Esophagus squamous epithelium (tissue), 5 donors: ENCODE results near the gene ZFP36L2. TPM values are rescaled to one million over a fixed set of nuclear protein-coding genes. Genes with fewer than 3 reads are reported as not detected.

ENCODE experiments used
- DNase-seq: peaks from one replicate; lab custom pipeline; 2025; lab: John Stamatoyannopoulos, UW
- H3K27ac ChIP-seq, 4 donors: fragments of 200-600 bp; sonication (generic); one replicate each; pipeline ENCODE4 v1.5.1; 2016 to 2019; ENCODE audit warnings: mild to moderate bottlenecking in 1 of 4
- H3K27me3 ChIP-seq, 4 donors: fragments of 200-600 bp; sonication (generic); 1 replicate in 3 of 4; 2 replicates in 1 of 4; pipeline versions ENCODE4 v1.5.1 to v1.6.0; 2017 to 2021; ENCODE audit warnings: antibody characterized with exemption in 1 of 4
- H3K36me3 ChIP-seq, 3 donors: fragments of 200-600 bp; sonication (generic); one replicate each; pipeline ENCODE4 v1.5.1; 2016 to 2019
- H3K4me1 ChIP-seq, 3 donors: fragments of 200-600 bp; sonication (generic); one replicate each; pipeline ENCODE4 v1.5.1; 2017 to 2019
- H3K4me3 ChIP-seq, 4 donors: fragments of 200-600 bp; sonication (generic); 1 replicate in 3 of 4; 2 replicates in 1 of 4; pipeline ENCODE4 v1.5.1; 2016 to 2019; ENCODE audit warnings: mild to moderate bottlenecking in 2 of 4, moderate library complexity in 1 of 4
- H3K9me3 ChIP-seq, 3 donors: fragments of 200-600 bp; sonication (generic); one replicate each; pipeline ENCODE4 v1.5.1; 2016 to 2019
- POLR2A ChIP-seq, 4 donors: fragments of 450-650 bp; IDR thresholded peaks; one replicate each; pipeline ENCODE4 v1.6.1; 2017; ENCODE audit warnings: antibody characterized with exemption in 4 of 4, mild to moderate bottlenecking in 4 of 4, moderate library complexity in 3 of 4
- WGBS, 2 donors: methylation state at CpG; one replicate each; pipeline ENCODE4 v1.1.5; 2018; 5-methylcytosine and 5-hydroxymethylcytosine counted together
- intact Hi-C: fragments of 100-400 bp; cut with DNase I; formaldehyde crosslinking; loops from one replicate; pipeline ENCODE4 v1.15.0; 2022
- total RNA-seq, 4 donors: library from RNA; depleted of rRNA; stranded (reverse); fragments of >200 nt; gene quantifications; one replicate each; pipeline ENCODE4 v1.1.0, GENCODE V29; 2016
- TF ChIP-seq, protein P1 (sequence below), 6 experiments: fragments of 450-650 bp in 4 of 6; fragments of 200-600 bp in 2 of 6; sonication (generic) in 2 of 6; IDR thresholded peaks; one replicate each; pipeline ENCODE4 v1.5.1; 2016 to 2019; ENCODE audit warnings: antibody characterized with exemption in 6 of 6, mild to moderate bottlenecking in 4 of 6, moderate library complexity in 4 of 6
- donor health status: DM: yes; HTN: yes; CAD: no.

ZFP36L2 gene
- total RNA-seq, 4 donors from 2014 or later, result 26.6 to 87.7 (median 41.8) TPM

DNA sequence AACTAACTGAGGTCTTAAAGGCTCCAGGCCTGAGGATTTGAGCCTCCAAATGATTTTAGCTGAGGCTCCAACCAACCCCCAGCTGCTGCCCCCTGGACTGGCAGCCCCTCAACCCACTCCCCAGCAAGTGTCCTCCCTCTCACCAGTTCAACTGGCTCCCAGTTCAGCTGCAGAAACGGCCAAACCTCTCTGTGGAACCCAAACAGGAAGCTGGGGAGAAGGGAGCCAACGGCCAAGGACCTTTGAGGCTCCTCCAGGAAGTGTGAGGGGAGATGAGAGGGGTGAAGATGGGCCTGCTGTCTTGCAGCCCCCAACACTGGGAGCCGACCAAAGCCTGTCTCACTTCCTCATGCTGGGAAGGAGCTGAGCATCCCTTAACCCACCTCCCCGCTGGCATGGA, 24.9 kb downstream of the ZFP36L2 start:
- TF ChIP-seq, protein P1, sequence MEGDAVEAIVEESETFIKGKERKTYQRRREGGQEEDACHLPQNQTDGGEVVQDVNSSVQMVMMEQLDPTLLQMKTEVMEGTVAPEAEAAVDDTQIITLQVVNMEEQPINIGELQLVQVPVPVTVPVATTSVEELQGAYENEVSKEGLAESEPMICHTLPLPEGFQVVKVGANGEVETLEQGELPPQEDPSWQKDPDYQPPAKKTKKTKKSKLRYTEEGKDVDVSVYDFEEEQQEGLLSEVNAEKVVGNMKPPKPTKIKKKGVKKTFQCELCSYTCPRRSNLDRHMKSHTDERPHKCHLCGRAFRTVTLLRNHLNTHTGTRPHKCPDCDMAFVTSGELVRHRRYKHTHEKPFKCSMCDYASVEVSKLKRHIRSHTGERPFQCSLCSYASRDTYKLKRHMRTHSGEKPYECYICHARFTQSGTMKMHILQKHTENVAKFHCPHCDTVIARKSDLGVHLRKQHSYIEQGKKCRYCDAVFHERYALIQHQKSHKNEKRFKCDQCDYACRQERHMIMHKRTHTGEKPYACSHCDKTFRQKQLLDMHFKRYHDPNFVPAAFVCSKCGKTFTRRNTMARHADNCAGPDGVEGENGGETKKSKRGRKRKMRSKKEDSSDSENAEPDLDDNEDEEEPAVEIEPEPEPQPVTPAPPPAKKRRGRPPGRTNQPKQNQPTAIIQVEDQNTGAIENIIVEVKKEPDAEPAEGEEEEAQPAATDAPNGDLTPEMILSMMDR (IDR thresholded peaks at IDR 0.05), result no peak
- no peak for TF ChIP-seq POLR2A (IDR thresholded peaks at IDR 0.05)
- intact Hi-C loops, result no loop called here
- Histone ChIP-seq H3K4me1 (peaks cover 0 to 7% (median 4%) of the 10 kb centered on the region in 3 donors), H3K27me3 (no peaks in the 10 kb centered on the region), H3K27ac (no peak overlapping the region), H3K36me3 (no peaks in the 10 kb centered on the region), H3K9me3 (no peaks in the 10 kb centered on the region), H3K4me3 (no peak overlapping the region)
- DNase-seq, result no peak
- WGBS, 2 donors, result 77% methylated on average over 2 of the region's 4 CpGs; no CpG with 5 or more reads in 1 of the 2 donors

DNA sequence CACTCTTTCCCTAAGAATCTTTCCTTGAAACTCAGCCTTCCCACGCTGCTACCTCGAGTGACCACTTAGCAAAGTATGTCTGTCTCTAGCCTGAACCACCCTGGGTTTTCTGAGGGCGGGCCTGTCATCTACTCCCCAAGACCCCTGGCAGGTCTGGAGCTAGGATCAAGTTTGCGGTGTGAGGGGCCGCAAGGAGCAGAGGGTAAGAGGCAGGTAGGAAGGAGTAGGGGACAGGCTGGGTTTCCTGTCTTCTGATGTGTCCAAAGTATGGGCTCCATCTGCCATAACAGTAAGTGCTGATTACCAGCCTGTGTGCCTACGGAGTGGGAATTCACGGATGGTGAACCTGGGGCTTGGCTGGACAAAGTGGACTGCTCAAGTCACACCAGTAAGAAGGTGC, 25.4 kb downstream of the ZFP36L2 start:
- Histone ChIP-seq H3K27ac (no peak overlapping the region), H3K9me3 (no peaks in the 10 kb centered on the region), H3K36me3 (no peaks in the 10 kb centered on the region), H3K4me1 (peaks cover 0 to 7% (median 4%) of the 10 kb centered on the region in 3 donors), H3K27me3 (no peaks in the 10 kb centered on the region), H3K4me3 (no peak overlapping the region)
- WGBS, 2 donors, result 95 to 100% methylated on average over 3 of the region's 7 CpGs
- TF ChIP-seq POLR2A (IDR thresholded peaks at IDR 0.05), result no peak
- TF ChIP-seq, protein P1 (IDR thresholded peaks at IDR 0.05), result no peak
- no peak for DNase-seq
- intact Hi-C loops, result no loop called here

DNA sequence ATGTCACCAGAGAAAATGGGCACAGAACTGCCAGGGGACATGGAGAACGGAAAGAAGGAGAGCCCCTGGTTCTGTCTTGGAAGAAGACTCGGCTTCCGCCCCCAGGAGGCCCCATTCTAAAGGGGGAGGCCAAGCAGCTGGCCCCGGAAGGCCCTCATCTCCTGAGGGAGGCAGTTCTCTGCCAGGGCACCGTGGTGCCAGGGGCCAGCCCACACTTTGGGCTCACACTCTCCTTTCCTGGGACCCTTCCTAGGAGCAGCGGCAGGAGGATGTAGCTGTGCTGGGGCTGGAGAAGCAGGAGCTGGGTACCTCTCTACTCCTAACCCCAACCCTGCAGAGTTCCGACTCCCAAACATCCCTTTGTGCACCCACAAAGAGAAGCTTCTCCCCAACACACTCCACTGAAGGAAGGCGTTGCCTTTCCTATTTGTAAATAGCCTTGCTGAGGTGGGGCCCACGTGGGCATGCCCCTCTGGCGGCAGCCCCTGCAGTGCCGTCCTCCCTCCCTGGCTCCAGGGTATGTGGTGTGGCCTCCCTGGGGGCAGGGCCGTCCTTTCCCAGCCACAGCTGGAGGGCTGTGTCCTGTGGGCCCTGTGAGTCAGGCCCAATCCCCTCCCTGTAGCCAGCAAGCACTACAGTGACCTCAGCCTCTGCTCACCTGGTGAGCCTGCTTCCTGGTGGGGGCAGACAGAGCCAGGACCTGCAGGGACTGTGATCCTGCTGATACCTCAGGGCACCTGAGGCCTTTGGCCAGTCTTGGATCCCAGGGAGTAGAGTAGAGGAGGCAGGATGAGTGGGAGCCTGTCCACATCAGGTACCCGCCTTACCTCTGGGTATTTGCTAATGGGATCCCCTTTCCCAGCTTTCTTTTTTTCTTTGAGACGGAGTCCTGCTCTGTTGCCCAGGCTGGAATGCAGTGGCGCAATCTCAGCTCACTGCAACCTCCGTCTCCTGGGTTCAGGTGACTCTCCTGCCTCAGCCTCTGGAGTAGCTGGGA, 26.6 kb downstream of the ZFP36L2 start:
- peaks cover 0 to 18% (median 4%) of the 10 kb centered on the region in 3 donors for H3K4me1 ChIP-seq
- H3K27me3 ChIP-seq, result no peaks in the 10 kb centered on the region
- no peaks in the 10 kb centered on the region for H3K9me3 ChIP-seq
- intact Hi-C loops, result no loop called here
- TF ChIP-seq, protein P1 (IDR thresholded peaks at IDR 0.05), result no peak
- no peak for TF ChIP-seq POLR2A (IDR thresholded peaks at IDR 0.05)
- no peak overlapping the region for H3K4me3 ChIP-seq
- DNase-seq, result no peak
- H3K27ac ChIP-seq, result peak overlapping the region in 1 of 4 donors; percentile 21
- H3K36me3 ChIP-seq, result no peaks in the 10 kb centered on the region
- 95 to 100% methylated on average over 1 to 7 of the region's 16 CpGs for WGBS, 2 donors

DNA sequence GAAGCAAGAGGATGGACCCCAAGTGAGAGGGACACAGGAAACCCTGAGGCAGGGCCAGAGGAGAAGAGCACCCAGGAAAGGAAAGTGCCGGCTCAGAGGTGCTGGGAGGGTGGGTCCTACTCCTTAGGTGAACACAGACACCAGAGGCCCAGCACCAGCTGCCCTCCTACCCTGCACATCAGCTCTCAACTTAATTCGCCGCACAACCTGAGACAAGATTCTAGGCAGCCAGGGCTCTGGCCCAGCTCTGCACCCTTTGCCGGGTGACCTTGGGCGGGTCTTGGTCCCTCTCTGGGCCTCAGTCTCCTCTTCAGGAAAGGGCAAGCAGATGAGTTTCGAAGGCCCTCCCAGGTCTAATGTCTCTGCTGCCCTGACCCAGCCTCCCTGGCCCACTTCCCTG, 28.1 kb downstream of the ZFP36L2 start:
- Histone ChIP-seq H3K9me3 (no peaks in the 10 kb centered on the region), H3K4me1 (peaks cover 0 to 34% (median 4%) of the 10 kb centered on the region in 3 donors), H3K27me3 (no peaks in the 10 kb centered on the region), H3K27ac (no peak overlapping the region), H3K4me3 (no peak overlapping the region), H3K36me3 (no peaks in the 10 kb centered on the region)
- no peak for TF ChIP-seq POLR2A (IDR thresholded peaks at IDR 0.05)
- TF ChIP-seq, protein P1 (IDR thresholded peaks at IDR 0.05), result no peak
- WGBS, 2 donors, result 80 to 95% methylated on average over 1 to 4 of the region's 6 CpGs
- intact Hi-C loops, result no loop called here
- DNase-seq, result no peak

DNA sequence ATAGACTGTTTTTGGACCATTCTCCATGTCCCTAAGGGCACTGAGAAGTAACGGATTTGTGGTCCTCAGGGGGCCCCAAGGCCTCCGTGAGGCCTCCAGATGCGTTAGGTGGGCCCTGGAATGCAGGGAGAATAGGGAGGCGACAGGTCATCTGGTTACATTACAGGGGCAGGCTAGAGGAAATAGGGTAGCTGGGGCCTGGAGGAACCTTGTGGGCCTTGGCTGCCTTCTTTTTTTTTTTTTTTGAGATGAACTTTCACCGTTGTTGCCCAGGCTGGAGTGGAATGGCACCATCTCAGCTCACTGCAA, 28.9 kb downstream of the ZFP36L2 start:
- intact Hi-C loops, result no loop called here
- no peaks in the 10 kb centered on the region for H3K27me3 ChIP-seq
- no peak for DNase-seq
- no peak overlapping the region for H3K4me3 ChIP-seq
- TF ChIP-seq, protein P1 (IDR thresholded peaks at IDR 0.05), result no peak
- no peak for TF ChIP-seq POLR2A (IDR thresholded peaks at IDR 0.05)
- no peak overlapping the region for H3K27ac ChIP-seq
- WGBS, 2 donors, result 80 to 97% methylated on average over 4 to 5 of the region's 5 CpGs
- no peaks in the 10 kb centered on the region for H3K36me3 ChIP-seq
- peaks cover 0 to 34% (median 4%) of the 10 kb centered on the region in 3 donors for H3K4me1 ChIP-seq
- no peaks in the 10 kb centered on the region for H3K9me3 ChIP-seq
